H9 (cell line): ENCODE measurements around the gene SLAIN1. TPM values are rescaled to one million over a fixed set of nuclear protein-coding genes. Genes with fewer than 3 reads are reported as not detected.

ENCODE experiments used
- DNase-seq: peaks from one replicate; pipeline ENCODE4 v3.0.0-alpha.2; 2017
- H2AFZ ChIP-seq: one replicate; pipeline ENCODE4 v1.6.1; 2013; ENCODE audit warnings: mild to moderate bottlenecking, low read length, control low read depth, moderate library complexity
- H2AK5ac ChIP-seq: 2 replicates; pipeline ENCODE4 v1.6.1; 2013; ENCODE audit warnings: low read length, control low read depth, mixed read lengths; ENCODE audit not compliant: insufficient read length
- H2BK120ac ChIP-seq: one replicate; pipeline ENCODE4 v1.6.1; 2013; ENCODE audit warnings: low read depth, mild to moderate bottlenecking, low read length, control low read depth, inconsistent platforms; ENCODE audit not compliant: poor library complexity, severe bottlenecking
- H2BK12ac ChIP-seq: 2 replicates; pipeline ENCODE4 v1.6.1; 2013; ENCODE audit warnings: low read length, control low read depth, mixed read lengths, low read depth; ENCODE audit not compliant: insufficient read length
- H2BK15ac ChIP-seq: 2 replicates; pipeline ENCODE4 v1.6.1; 2013; ENCODE audit warnings: low read depth, low read length, control low read depth
- H2BK20ac ChIP-seq: one replicate; pipeline ENCODE4 v1.6.1; 2013; ENCODE audit warnings: low read depth, mild to moderate bottlenecking, low read length, control low read depth, inconsistent platforms; ENCODE audit not compliant: poor library complexity, severe bottlenecking
- H2BK5ac ChIP-seq: 2 replicates; pipeline ENCODE4 v1.6.1; 2013; ENCODE audit warnings: low read length, control low read depth, mixed read lengths; ENCODE audit not compliant: insufficient read length
- H3K14ac ChIP-seq: 2 replicates; pipeline ENCODE4 v1.6.1; 2013; ENCODE audit warnings: low read length, control low read depth; ENCODE audit not compliant: insufficient read depth
- H3K18ac ChIP-seq: 2 replicates; pipeline ENCODE4 v1.6.1; 2013; ENCODE audit warnings: low read depth, mild to moderate bottlenecking, mixed read lengths, low read length, control low read depth; ENCODE audit not compliant: insufficient read length
- H3K23ac ChIP-seq: 2 replicates; pipeline ENCODE4 v1.6.1; 2013; ENCODE audit warnings: low read length, control low read depth, mixed read lengths, low read depth; ENCODE audit not compliant: insufficient read length
- H3K23me2 ChIP-seq: 2 replicates; pipeline ENCODE4 v1.6.1; 2013; ENCODE audit warnings: low read depth, mild to moderate bottlenecking, mixed read lengths, low read length, control low read depth; ENCODE audit not compliant: insufficient read length, poor library complexity, severe bottlenecking
- H3K27ac ChIP-seq: 2 replicates; pipeline ENCODE4 v1.5.1; 2013; ENCODE audit warnings: low read length, control low read depth, mixed read lengths, low read depth; ENCODE audit not compliant: insufficient read length
- H3K27me3 ChIP-seq: 2 replicates; pipeline ENCODE4 v1.6.1; 2013; ENCODE audit warnings: low read length, control low read depth, inconsistent platforms; ENCODE audit not compliant: insufficient read depth
- H3K4ac ChIP-seq: 2 replicates; pipeline ENCODE4 v1.6.1; 2013; ENCODE audit warnings: low read depth, mild to moderate bottlenecking, control low read depth, inconsistent platforms, low read length, moderate library complexity
- H3K4me1 ChIP-seq: 2 replicates; pipeline ENCODE4 v1.6.1; 2013; ENCODE audit warnings: low read length, control low read depth, inconsistent platforms; ENCODE audit not compliant: insufficient read depth
- H3K4me2 ChIP-seq: 2 replicates; pipeline ENCODE4 v1.6.1; 2013; ENCODE audit warnings: low read length, control low read depth, mixed read lengths; ENCODE audit not compliant: insufficient read length, insufficient read depth
- H3K56ac ChIP-seq: 2 replicates; pipeline ENCODE4 v1.6.1; 2013; ENCODE audit warnings: low read depth, mild to moderate bottlenecking, mixed read lengths, low read length, control low read depth; ENCODE audit not compliant: insufficient read length
- H3K79me1 ChIP-seq: 2 replicates; pipeline ENCODE4 v1.6.1; 2013; ENCODE audit warnings: low read depth, mild to moderate bottlenecking, moderate library complexity, low read length, control low read depth, inconsistent platforms; ENCODE audit not compliant: insufficient read depth, poor library complexity, severe bottlenecking
- H3K79me2 ChIP-seq: 2 replicates; pipeline ENCODE4 v1.6.1; 2013; ENCODE audit warnings: low read length, control low read depth, inconsistent platforms; ENCODE audit not compliant: insufficient read depth
- H3K9ac ChIP-seq: 2 replicates; pipeline ENCODE4 v1.6.1; 2013; ENCODE audit warnings: low read length, control low read depth, mixed read lengths; ENCODE audit not compliant: insufficient read length; ENCODE audit errors: extremely low read depth
- H3K9me3 ChIP-seq: one replicate; pipeline ENCODE4 v1.6.1; 2013; ENCODE audit warnings: low read depth, low read length, inconsistent platforms; ENCODE audit not compliant: control insufficient read depth
- H3T11ph ChIP-seq: one replicate; pipeline ENCODE4 v1.6.1; 2013; ENCODE audit warnings: mild to moderate bottlenecking, low read length, control low read depth, inconsistent platforms
- H4K20me1 ChIP-seq: one replicate; pipeline ENCODE4 v1.6.1; 2013; ENCODE audit not compliant: control insufficient read depth, insufficient read length, insufficient read depth
- H4K5ac ChIP-seq: 2 replicates; pipeline ENCODE4 v1.6.1; 2013; ENCODE audit warnings: low read depth, mild to moderate bottlenecking, mixed read lengths, low read length, control low read depth; ENCODE audit not compliant: insufficient read length
- H4K8ac ChIP-seq: replicated peaks from 2 replicates; pipeline ENCODE4 v1.6.1; 2013; ENCODE audit warnings: low read length, control low read depth, mixed read lengths, low read depth; ENCODE audit not compliant: insufficient read length
- H4K91ac ChIP-seq: 2 replicates; pipeline ENCODE4 v1.6.1; 2013; ENCODE audit warnings: low read depth, mild to moderate bottlenecking, moderate library complexity, mixed read lengths, low read length, control low read depth; ENCODE audit not compliant: insufficient read length
- H3K27ac Mint-ChIP-seq, 3 experiments: 2 replicates in 2 of 3; 3 replicates in 1 of 3; pipeline ENCODE4 v1.8.0; 2020 to 2021; ENCODE audit warnings: mixed read lengths in 3 of 3, mild to moderate bottlenecking in 1 of 3, moderate library complexity in 1 of 3
- H3K27me3 Mint-ChIP-seq: 2 replicates; pipeline ENCODE4 v1.8.0; 2021; ENCODE audit warnings: low read depth, mild to moderate bottlenecking, moderate library complexity, mixed read lengths
- H3K36me3 Mint-ChIP-seq, 3 experiments: 2 replicates in 2 of 3; 3 replicates in 1 of 3; pipeline ENCODE4 v1.8.0; 2020 to 2021; ENCODE audit warnings: low read depth in 3 of 3, mixed read lengths in 3 of 3; ENCODE audit not compliant: insufficient read depth in 1 of 3
- H3K4me1 Mint-ChIP-seq, 2 experiments: 2 replicates each; pipeline ENCODE4 v1.8.0; 2020; ENCODE audit warnings: mixed read lengths in 2 of 2
- H3K4me3 Mint-ChIP-seq, 2 experiments: 2 replicates in 1 of 2; 3 replicates in 1 of 2; pipeline ENCODE4 v1.8.0; 2020 to 2021; ENCODE audit warnings: mild to moderate bottlenecking in 2 of 2, mixed read lengths in 2 of 2, moderate library complexity in 1 of 2
- H3K9me3 Mint-ChIP-seq, 2 experiments: 2 replicates in 1 of 2; 3 replicates in 1 of 2; pipeline ENCODE4 v1.8.0; 2020; ENCODE audit warnings: mild to moderate bottlenecking in 2 of 2, mixed read lengths in 2 of 2, moderate library complexity in 1 of 2
- WGBS: extraction: QIAGEN DNeasy Blood & Tissue Kit; methylation state at CpG from one replicate; pipeline ENCODE4 v1.1.7; 2013; ENCODE audit warnings: missing lambda C conversion rate, low lambda C conversion rate, mixed read lengths; ENCODE audit not compliant: insufficient read length; ENCODE audit errors: extremely low coverage; 5-methylcytosine and 5-hydroxymethylcytosine counted together
- total RNA-seq: library from RNA; stranded (reverse); gene quantifications from 2 replicates; pipeline ENCODE4 v1.2.1, GENCODE V29; 2021
- TF ChIP-seq, protein P1 (sequence below): fragments of 200-600 bp; sonication (generic); conservative IDR thresholded peaks from 3 replicates; pipeline ENCODE4 v1.8.0; 2021; ENCODE audit warnings: antibody characterized with exemption, mild to moderate bottlenecking

SLAIN1 gene
- total RNA-seq, 1 experiment from 2014 or later, result 23.2 TPM

DNA sequence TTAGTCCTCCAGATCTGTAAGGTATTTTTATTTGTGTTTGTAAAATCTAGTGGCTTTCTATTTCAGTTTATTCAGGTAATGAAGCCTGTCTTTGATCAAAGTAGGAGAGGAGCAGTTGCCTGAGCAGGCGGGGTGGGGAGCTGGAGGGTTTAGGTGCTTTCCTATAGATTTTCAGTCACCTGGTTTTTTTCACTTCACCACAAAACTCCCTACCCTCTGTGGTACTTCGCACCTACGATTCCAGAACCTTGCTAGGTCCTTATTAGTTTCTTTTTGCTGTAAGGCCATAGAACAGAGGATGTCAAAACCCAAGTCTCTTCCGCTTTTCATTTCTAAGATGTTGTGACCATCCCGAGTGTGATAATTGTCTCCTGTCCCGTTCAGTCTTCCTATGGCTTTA, 26.6 kb downstream of the SLAIN1 start:
- H3K4me2 ChIP-seq, result no peak overlapping the region
- H3K23ac ChIP-seq, result no peak overlapping the region
- H2BK5ac ChIP-seq, result no peak overlapping the region
- TF ChIP-seq, protein P1, sequence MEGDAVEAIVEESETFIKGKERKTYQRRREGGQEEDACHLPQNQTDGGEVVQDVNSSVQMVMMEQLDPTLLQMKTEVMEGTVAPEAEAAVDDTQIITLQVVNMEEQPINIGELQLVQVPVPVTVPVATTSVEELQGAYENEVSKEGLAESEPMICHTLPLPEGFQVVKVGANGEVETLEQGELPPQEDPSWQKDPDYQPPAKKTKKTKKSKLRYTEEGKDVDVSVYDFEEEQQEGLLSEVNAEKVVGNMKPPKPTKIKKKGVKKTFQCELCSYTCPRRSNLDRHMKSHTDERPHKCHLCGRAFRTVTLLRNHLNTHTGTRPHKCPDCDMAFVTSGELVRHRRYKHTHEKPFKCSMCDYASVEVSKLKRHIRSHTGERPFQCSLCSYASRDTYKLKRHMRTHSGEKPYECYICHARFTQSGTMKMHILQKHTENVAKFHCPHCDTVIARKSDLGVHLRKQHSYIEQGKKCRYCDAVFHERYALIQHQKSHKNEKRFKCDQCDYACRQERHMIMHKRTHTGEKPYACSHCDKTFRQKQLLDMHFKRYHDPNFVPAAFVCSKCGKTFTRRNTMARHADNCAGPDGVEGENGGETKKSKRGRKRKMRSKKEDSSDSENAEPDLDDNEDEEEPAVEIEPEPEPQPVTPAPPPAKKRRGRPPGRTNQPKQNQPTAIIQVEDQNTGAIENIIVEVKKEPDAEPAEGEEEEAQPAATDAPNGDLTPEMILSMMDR, result no peak
- H3K27me3 ChIP-seq, result no peaks in the 10 kb centered on the region
- H3K36me3 Mint-ChIP-seq, result peaks cover 31 to 38% (median 36%) of the 10 kb centered on the region in 3 experiments
- H2AK5ac ChIP-seq, result no peak overlapping the region
- no peak overlapping the region for H2BK15ac ChIP-seq
- H2BK20ac ChIP-seq, result no peak overlapping the region
- no peaks in the 10 kb centered on the region; the same call in 1 of the 2 replicates for H3K79me2 ChIP-seq
- no peak overlapping the region for H4K8ac ChIP-seq
- H4K20me1 ChIP-seq, result no peaks in the 10 kb centered on the region
- H3K9ac ChIP-seq, result no peak overlapping the region
- H3K27ac ChIP-seq, result no peak overlapping the region
- no peak overlapping the region for H4K91ac ChIP-seq
- H4K5ac ChIP-seq, result no peak overlapping the region
- no peak overlapping the region for H3K56ac ChIP-seq
- H3K23me2 ChIP-seq, result no peaks in the 10 kb centered on the region
- no peaks in the 10 kb centered on the region for H3K79me1 ChIP-seq
- no peaks in the 10 kb centered on the region for H3K27me3 Mint-ChIP-seq
- H3K14ac ChIP-seq, result no peak overlapping the region
- H3K9me3 Mint-ChIP-seq, result no peaks in the 10 kb centered on the region
- no peak overlapping the region for H2AFZ ChIP-seq
- peak overlapping the region in 2 of 3 experiments; percentile 46 to 71; a peak in 2 of 7 replicates for H3K27ac Mint-ChIP-seq
- WGBS, result no CpG with 5 or more reads among the region's 6 CpGs
- H3K4me1 Mint-ChIP-seq, result peaks cover 32 to 44% of the 10 kb centered on the region in 2 experiments
- H2BK12ac ChIP-seq, result no peak overlapping the region
- no peak for DNase-seq
- H3K18ac ChIP-seq, result no peak overlapping the region
- peaks cover 3% of the 10 kb centered on the region; the same call in 1 of the 2 replicates for H3K4me1 ChIP-seq
- no peak overlapping the region for H2BK120ac ChIP-seq
- H3K4me3 Mint-ChIP-seq, result no peak overlapping the region
- no peak overlapping the region for H3T11ph ChIP-seq
- no peaks in the 10 kb centered on the region for H3K9me3 ChIP-seq
- no peak overlapping the region for H3K4ac ChIP-seq
